HG02588 (cell line): Measurements from ENCODE around the gene SYNE2.
"Not testable (repeated sequence)": the region's sequence is repeated elsewhere in the genome, so short reads cannot be mapped to it uniquely, and the experiment has no call there.

Source experiments
- ATAC-seq: cut with Tn5 transposase; IDR thresholded peaks from one replicate; pipeline ENCODE4 v1.9.1; 2021; ENCODE audit warnings: mild to moderate bottlenecking, moderate library complexity; ENCODE audit not compliant: unreplicated experiment

Gene SYNE2

DNA sequence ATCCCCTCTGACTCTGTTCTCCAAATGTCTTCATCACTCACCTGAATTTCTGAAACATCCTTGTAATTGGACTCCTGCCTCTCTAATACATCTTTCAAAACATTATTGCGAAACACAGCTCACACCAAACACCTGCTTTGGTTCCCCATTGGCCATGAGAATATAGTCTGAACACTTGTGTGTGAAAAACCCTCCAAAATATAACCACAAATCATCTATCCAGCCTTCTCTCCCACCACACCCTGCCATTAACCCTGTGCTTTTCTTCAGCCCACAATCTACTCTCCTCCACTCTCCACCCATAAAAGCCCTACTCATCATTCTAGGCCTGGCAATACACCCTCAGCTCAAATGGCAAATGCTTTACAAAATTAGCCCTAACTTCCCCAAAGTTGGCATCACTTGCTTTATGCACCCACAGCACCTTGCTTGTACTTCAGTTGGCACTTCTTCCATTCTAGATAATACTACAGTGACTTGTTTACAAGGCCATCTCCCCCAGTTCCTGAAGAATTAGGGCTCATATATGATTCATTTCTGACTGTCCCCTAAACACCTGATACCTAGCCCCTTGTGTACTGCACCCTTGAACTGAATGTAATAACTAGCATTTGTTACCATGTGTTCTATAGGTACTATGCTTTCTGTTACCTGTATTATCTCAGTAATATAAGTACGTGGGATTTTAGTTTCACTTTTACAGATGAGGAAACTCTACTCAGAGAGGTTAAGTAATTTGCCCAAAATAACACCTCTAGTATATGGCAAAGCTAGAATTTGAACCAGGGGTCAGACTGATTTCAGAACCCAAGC, 17.3 kb downstream of the SYNE2 start:
- ATAC-seq, result peak; percentile 51

DNA sequence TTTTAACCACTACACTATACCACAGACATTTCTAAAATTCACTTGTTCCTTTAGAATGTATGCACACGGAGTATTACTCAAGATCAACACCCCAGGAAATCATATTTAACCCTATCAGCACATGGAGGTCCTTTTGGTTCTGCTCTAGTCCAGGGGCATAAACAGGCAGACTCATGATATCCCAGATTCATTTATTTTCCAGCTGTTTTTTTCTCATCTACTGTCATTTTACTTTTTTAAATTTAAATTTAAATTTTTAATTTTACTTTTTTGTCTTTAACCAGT, 17.9 kb downstream of the SYNE2 start:
- not testable (repeated sequence) for ATAC-seq

DNA sequence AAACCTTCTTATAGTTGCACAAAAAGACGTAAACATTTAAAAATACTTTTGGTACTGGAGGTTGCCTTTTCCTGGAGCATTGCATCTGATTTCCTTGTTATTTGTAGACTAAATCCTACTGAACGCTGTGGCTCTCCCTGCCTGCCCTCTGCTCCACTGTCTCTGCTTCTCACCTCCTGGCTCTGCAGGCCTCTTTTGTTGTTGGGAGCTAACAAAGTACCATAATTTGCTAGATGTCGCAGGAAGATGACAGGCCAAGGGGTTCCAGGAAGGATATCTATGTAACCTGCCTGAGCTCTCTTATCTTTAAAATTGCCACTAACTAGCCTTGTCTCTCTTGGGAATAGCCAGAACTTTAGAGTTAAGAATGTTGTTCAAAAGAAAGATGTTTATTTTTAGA, 21.4 kb downstream of the SYNE2 start:
- no peak for ATAC-seq

DNA sequence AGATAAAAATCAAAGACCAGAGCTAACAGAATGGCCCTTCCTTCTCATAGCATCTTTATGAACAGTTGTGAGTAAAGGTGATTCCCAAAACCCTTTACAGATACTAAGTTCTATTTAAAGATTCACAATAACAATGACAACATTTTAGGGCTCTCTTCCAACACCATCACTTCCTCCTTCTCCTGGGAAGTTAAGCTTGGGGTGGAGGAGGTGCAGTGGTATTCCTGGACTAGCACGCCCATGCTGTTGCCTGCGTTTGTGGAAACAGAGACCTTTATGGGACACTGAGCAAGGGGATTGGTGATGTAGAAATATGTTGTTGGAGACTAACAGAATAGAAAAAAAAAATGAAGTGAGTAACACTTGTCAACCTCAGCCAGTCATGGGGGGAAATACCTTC, 22.5 kb downstream of the SYNE2 start:
- ATAC-seq, result no peak

DNA sequence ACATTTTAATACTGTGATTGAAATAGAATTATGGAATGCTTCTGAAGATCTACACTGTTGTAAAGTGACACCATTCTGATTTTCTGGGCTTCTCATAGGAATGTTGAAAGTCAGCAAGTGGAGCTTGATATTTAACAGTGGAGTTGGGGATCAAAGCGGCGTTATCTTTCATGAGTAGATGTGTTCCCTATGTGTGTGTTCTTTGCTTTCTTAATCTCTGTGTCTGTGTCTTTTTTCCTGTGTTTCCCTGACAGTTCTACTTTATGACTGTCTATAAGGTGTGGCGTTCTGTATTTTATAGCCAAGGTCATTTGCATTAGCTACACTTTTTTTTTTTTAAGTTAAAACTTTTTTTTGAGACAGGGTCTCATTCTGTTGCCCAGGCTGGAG, 24.7 kb downstream of the SYNE2 start:
- no peak for ATAC-seq

DNA sequence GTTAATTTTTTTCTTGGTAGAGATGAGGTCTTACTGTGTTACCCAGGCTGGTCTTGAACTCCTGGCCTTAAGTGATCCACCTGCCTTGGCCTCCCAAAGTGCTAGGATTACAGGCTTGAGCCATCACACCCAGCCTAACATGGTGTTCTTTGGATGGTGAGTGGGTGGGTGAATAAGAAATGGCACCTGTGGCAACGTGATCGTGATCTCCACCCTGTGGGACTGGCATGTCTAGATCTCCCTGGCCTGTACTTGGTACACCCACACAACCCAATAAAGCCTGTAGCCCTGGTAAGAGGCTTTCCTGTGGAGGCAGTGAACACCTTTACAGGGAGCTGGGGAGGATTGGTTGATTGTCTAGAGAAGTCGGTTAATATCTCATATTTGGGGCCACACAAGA, 25.2 kb downstream of the SYNE2 start:
- no peak for ATAC-seq

DNA sequence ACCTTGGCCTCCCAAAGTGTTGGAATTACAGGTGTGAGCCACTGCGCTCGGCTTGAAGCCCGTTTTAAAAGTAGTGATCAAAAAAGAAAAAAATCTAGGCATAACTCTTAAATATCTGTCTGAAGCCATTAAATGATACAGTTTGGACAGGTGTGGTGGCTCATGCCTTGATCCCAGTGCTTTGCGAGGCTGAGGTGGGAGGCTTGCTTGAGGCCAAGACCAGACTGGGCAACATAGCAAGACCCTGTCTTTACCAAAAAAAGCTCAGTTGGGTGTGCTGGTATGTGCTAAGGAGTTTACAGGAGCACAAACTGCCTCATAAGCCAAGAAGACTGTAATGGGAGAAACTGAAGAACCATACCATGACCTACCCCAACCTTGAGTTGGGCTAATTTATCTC, 26.0 kb downstream of the SYNE2 start:
- ATAC-seq, result no peak

DNA sequence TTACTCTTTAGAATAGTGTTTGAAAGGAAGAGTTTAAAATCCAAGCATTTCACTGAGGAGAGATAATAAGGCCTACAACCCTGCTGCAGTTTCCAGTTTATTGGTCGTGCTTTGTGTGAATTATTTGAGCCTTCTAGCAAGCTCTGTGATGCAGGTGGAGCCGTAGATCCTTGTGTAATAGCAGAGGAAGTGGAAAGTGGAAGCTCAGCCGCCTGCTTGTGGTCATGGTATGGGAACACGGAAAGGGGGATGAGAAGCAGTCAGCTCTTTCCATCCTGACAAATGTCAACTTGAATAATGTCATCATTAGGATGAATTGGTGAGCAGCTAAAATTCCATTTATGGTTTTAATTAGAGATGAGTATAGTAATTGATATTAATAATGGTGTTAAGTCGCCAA, 29.1 kb downstream of the SYNE2 start:
- no peak for ATAC-seq

DNA sequence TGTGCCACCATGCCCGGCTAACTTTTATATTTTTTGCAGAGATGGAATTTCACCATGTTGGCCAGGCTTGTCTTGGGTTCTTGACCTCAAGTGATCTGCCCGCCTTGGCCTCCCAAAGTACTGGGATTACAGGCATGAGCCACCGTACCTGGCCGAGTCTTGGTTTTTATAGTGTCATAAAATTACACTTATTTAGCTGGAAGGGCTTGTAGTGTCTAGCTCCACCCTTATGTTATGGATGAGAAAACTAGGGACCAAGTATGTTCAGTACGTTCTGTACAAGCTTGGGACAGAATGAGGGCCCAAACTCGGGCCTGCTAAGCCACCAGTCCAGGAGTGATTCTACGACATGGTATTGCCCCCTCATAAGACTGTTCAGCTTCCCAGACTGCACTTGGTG, 35.1 kb downstream of the SYNE2 start:
- no peak for ATAC-seq

DNA sequence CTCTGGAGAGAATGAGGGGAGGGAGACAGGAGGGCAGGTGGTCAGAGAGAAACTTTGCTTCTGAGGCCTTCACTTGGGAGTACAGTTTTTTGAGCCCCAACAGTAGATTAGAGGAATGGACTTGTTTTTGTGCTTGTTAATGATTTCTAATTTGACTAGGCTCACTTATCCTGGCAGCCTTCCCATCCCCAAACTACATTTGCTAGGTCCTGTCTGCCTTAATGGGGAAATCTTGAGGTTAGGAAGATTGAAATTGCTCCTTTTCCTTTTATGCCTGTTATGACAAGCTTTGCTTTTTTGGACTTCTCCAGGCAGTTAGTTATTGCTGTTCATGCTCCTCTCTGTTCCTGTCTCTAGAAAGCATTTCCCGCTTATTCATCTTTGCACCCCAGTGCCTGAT, 37.7 kb downstream of the SYNE2 start:
- no peak for ATAC-seq

DNA sequence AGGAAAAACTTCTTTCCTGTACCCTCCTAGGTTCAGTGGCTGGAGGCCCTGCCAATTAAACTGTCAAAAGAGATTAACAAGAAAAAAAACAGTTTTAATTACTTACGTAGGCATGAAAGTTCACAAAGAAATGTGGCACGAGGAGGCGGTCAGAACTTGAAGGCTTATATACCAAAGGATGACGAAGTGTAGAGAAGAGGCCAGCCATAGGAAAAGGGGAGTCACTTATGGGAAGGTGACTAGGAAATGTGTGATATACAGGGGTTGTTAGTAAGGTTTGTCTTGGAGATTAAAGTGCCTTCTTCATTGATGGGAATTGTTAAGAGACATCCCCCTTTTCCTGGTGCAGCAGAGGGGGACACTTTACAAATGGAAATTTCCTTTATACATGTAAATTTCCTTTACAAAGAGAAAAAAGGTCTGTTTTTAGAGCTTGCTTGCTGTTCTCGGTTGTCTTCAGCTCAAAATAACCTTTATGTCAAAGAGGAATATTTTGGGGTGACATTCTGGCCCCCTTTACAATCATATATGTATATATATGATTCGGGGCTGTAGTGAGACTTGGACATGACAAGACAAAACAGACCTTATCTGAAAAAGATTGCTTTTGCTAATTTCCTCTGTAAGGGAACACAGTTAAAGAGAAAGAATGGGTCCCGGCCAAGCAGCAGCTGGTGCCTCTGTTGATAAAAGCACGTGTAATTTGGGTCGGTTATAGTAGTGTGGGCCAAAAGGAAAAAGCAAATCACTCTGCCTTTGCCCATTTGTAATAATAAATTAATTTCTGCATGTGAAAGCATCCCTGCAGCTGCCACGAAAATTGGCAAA, 38.6 kb downstream of the SYNE2 start:
- ATAC-seq, result no peak

DNA sequence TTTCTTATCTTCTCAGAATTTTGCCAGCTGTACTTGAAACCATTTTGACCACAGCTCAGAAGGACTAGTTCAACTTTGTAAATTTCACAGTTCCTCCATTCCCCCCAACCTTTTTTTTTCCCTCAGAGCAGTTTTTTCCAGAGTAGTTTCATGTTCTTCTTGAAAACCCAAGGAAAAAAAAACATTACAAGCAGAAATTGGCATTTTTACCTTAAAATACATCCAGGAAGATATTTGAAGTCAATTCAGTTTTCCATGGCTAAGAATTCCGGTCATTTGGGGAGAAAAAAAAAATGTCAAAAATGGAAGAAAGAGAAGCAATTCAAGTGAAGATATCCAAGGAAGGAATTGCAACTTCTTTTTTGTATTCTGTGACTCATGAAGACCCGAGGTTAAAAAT, 39.5 kb downstream of the SYNE2 start:
- ATAC-seq, result no peak

DNA sequence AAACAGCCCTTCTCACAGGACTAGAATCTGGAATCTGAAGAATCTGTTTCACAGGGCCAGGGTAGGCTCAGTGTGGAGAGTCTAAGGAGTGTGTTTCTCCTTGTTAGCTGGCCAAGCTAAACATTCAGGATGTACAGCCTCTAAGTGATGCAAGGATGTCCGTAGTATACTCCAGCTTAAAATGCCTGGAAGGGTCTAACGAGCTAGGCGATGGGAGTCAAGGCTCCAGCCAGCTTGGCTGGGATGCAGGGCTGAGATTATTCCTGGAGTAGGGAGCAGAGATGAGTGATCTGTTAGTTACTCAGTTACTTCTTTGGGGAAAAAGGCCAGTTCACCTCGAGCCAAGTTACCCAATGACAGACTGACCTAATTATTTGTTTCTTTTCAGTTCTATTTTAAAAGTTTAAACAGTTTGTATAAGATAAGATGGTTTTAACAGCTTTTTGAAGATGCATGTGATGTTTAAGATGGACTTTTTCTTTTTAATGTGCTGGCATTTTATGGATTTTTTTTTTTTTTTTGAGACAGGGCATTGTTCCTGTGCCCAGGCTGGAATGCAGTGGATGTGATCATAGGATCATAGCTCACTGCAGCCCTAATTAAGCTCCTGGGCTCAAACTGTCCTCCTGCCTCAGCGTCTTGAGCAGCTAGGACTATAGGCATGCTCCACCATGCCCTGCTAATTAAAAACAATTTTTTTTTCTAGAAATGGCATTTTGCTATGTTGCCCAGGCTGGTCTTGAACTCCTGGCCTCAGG, 41.1 kb downstream of the SYNE2 start:
- ATAC-seq, result no peak

DNA sequence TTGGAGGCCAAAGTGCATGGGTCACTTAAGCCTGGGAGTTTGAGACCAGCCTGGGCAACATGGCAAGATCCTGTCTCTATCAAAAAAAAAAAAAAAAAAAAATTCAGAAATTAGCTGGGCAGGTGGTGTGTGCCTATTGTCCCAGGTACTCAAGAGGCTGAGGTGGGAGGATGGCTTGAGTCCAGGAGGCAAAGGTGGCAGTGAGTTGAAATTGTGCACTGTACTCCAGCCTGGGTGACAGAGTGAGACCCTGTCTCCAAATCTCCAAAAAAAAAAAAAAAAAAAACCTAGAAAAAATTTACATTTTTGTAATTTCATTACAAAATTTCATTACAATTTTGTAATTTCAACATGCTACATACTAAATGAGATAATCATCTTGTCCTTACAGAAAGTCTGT, 42.7 kb downstream of the SYNE2 start:
- no peak for ATAC-seq

DNA sequence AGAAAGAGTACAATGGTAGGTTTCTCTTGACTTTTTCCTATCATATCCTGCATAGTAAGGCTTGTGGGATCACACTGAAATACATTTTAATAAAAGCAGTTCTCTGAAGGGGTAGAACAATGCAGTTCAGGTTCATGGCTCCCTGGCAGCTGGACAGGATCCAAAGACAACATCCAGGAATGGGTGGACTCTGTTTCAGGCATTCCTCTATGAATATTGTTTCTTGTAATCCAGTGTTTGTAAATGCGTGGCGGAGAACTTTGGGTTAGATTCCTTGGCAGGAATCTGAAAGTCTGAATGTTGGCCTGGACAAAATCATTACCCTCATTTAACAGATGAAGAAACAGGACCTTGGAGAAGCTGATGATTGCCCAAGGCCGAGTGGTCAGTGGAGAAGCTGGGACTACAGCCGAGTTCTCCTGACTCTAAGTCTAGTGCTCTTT, 43.5 kb downstream of the SYNE2 start:
- ATAC-seq, result no peak

DNA sequence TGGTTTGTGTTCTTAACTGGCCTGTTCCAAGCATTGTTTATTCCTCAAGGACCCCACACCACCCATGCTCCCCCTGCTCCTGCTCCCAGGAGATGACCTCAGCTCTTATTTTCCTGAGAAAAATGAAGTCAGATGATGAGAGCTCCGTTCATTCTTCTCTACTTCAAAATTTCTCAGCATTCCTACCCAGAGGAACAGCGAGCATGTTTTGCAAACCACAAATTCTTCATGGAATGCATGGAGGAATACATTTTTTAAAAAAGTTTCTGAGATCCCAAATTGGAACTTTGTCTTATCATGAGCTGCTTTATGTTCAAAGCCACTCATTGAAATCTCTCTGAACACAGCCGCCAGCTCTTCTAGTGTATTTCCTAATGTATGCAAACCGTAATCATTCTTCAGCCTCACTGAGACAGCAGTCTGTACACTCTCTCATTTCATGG, 44.9 kb downstream of the SYNE2 start:
- no peak for ATAC-seq

DNA sequence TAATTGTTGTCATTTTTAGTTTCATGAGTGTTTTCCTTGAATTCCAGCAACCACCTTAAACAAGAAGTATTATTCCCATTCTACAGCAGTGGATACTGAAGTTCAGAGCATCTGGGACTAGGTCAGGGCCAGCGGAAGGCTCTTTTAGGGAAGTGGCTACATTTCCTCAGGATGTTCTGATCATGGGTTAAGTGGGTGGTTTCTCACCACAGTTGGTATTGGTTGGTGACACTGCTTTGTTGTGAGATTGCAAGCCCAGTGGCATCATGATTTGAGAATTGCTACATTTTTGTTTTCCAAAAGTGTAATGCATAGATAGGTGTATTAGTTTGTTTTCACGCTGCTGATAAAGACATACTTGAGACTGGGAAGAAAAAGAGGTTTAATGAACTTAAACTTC, 47.1 kb downstream of the SYNE2 start:
- ATAC-seq, result no peak

DNA sequence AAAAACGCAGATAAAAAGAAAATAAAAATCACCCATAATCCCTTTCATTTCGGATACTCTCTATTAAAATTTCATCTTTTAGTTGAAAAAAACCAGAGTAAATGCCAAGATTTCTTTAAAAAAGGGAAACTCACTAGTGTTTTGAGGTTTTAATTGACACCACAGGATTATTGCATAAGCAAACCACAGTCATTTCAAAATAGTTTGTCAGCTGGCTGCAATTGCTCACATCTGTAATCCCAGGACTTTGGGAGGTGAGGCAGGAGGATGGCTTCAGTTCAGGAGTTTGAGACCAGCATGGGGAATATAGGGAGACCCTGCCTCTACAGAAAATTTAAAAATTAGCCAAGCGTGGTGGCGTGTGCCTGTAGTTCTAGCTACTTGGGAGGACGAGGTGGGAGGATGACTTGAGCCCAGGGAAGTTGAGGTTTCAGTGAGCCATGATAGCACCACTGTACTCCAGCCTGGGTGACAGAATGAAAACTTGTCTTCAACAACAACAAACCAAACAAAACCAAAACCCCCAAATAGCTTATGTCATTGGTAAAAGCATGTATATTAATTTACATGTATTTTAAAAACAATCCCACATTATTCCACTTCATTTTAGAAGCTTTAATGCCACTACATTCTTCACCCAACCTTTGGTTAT, 48.8 kb downstream of the SYNE2 start:
- ATAC-seq, result no peak

DNA sequence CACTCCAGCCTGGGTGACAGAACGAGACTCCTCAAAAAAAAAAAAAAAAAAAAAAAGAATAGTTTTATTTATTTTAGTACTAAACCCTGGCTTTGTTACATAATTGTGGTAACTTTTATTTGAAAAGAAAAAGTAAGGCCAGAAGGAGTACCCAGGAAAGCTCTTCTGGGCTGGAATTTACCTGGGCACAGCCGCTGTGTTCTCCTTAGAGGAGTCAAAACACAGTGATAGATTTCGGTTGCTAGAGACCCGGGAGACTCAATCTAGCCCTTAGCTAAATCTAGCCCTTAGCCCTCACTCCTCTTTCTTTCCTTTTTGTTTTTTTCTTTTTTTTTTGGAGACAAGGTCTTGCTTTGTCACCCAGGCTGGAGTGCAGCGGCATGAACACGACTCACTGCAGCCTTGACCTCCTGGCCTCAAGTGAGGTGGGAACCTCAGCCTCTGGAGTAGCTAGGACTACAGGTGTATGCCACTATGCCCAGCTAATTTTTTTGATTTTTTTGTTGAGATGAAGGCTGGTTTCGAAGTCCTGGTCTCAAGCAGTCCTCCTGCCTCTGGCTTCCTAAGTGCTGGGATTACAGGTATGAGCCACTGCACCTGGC, 49.7 kb downstream of the SYNE2 start:
- ATAC-seq, result no peak

DNA sequence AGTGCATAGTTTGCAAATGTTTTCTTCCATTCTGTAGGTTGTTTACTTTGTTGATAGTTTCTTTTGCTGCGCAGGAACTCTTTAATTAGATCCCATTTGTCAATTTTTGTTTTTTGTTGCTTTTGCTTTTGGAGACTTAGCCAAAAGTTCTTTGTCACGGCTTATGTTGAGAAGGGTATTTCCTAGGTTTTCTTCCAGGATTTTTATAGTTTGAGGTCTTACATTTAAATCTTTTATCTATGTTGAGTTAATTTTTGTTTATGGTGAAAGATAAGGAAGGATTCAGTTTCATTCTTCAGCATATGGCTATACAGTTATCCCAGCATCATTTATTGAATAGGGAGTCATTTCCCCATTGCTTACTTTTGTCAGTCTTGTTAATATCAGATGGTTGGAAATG, 51.9 kb downstream of the SYNE2 start:
- no peak for ATAC-seq

DNA sequence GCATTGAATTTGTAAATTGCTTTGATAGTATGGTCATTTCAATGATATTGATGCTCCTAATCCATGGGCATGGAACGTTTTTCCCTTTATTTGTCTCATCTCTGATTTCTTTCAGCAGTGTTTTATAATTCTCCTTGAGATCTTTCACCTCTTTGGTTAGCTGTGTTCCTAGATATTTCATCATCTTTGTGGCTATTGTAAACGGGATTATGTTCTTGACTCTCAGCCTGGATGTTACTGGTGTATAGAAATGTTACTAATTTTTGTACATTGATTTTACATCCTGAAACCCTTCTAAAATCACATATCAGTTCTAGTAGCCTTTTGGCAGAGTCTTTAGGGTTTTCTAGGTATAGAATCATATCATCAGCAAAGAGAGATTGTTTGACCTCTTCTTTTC, 52.6 kb downstream of the SYNE2 start:
- ATAC-seq, result no peak
